ENCODE results near the gene PARP6.

DNA sequence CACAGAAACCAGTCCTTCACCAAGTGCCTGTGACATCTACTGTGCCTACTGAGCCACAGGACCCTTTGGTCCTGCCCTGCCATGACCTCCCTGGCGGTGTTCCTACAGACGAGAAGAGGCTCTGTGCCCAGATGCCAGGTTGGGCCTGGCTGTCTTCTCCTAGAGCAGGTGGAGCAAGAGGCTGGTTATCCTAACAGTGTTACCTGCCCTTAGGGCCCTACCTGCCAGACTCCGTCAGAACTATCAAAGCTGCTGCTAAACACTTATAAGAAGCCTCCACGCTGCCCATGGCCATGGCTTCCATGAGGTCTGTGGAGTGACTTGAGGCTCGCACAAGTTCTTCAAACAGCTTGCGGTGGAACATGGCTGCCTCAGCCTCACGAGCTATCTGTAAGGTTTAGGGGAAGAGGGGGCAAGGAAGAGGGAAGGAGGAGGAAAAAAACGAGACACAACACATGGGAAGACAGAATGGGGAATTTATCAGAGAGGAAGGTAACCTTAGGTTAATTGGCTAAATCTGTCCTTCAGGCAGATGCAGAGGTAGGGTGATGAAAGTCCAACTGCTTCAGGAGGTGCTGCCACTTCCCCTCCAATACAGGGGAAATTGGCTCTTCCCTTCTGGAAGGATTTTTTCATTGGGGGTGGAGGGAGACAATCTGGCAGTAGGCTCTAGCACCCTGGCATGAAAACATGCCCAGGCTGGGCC, 69.4 kb downstream of the PARP6 start:
- TF ChIP-seq EZH2 (IDR thresholded peaks at IDR 0.05; ENCODE audit: insufficient read depth, poor library complexity, severe bottlenecking) = no peak
- no peak for TF ChIP-seq EZH2phosphoT487 (IDR thresholded peaks at IDR 0.05; ENCODE audit: insufficient read depth, low read depth)
